Ishikawa (cell line): ENCODE measurements around the gene MOGAT1.

Source experiments
- CEBPB ChIP-seq: IDR thresholded peaks from 2 replicates; pipeline ENCODE4 v1.6.1; 2012
- CREB1 ChIP-seq: IDR thresholded peaks from 2 replicates; pipeline ENCODE4 v1.6.1; 2012; ENCODE audit warnings: low read depth
- EGR1 ChIP-seq: IDR thresholded peaks from 2 replicates; pipeline ENCODE4 v1.6.1; 2012
- EP300 ChIP-seq: IDR thresholded peaks from 2 replicates; pipeline ENCODE4 v1.6.1; 2012; ENCODE audit warnings: borderline replicate concordance
- FOXM1 ChIP-seq: IDR thresholded peaks from 2 replicates; pipeline ENCODE4 v1.6.1; 2012; ENCODE audit warnings: low read depth, borderline replicate concordance
- MAX ChIP-seq: IDR thresholded peaks from 2 replicates; pipeline ENCODE4 v1.6.1; 2012
- NFIC ChIP-seq: IDR thresholded peaks from 2 replicates; pipeline ENCODE4 v1.6.1; 2012
- RAD21 ChIP-seq: IDR thresholded peaks from 2 replicates; pipeline ENCODE4 v1.6.1; 2012; ENCODE audit warnings: low read depth
- TAF1 ChIP-seq: IDR thresholded peaks from 2 replicates; pipeline ENCODE4 v1.6.1; 2012; ENCODE audit warnings: low read depth, mild to moderate bottlenecking
- TCF12 ChIP-seq: IDR thresholded peaks from 2 replicates; pipeline ENCODE4 v1.6.1; 2012; ENCODE audit warnings: low read depth
- TEAD4 ChIP-seq: IDR thresholded peaks from 2 replicates; pipeline ENCODE4 v1.6.1; 2012
- YY1 ChIP-seq: IDR thresholded peaks from 2 replicates; pipeline ENCODE4 v1.6.1; 2012; ENCODE audit warnings: low read depth
- ZBTB7A ChIP-seq: IDR thresholded peaks from 2 replicates; pipeline ENCODE4 v1.6.1; 2012; ENCODE audit warnings: low read depth
- TF ChIP-seq, protein P1 (sequence below): IDR thresholded peaks from 2 replicates; pipeline ENCODE4 v1.6.1; 2012; ENCODE audit warnings: low read depth, mild to moderate bottlenecking
- TF ChIP-seq, protein P2 (sequence below): IDR thresholded peaks from 2 replicates; pipeline ENCODE4 v1.6.1; 2012

Gene MOGAT1

GRCh38 chr2:222689322-222689721, 17.9 kb downstream of the MOGAT1 start:
- TF ChIP-seq EGR1 (no peak), TEAD4 (no peak), EP300 (no peak), CEBPB (no peak), RAD21 (no peak), ZBTB7A (no peak), FOXM1 (no peak), NFIC (no peak), TAF1 (no peak), TCF12 (no peak)
- TF ChIP-seq, protein P1, sequence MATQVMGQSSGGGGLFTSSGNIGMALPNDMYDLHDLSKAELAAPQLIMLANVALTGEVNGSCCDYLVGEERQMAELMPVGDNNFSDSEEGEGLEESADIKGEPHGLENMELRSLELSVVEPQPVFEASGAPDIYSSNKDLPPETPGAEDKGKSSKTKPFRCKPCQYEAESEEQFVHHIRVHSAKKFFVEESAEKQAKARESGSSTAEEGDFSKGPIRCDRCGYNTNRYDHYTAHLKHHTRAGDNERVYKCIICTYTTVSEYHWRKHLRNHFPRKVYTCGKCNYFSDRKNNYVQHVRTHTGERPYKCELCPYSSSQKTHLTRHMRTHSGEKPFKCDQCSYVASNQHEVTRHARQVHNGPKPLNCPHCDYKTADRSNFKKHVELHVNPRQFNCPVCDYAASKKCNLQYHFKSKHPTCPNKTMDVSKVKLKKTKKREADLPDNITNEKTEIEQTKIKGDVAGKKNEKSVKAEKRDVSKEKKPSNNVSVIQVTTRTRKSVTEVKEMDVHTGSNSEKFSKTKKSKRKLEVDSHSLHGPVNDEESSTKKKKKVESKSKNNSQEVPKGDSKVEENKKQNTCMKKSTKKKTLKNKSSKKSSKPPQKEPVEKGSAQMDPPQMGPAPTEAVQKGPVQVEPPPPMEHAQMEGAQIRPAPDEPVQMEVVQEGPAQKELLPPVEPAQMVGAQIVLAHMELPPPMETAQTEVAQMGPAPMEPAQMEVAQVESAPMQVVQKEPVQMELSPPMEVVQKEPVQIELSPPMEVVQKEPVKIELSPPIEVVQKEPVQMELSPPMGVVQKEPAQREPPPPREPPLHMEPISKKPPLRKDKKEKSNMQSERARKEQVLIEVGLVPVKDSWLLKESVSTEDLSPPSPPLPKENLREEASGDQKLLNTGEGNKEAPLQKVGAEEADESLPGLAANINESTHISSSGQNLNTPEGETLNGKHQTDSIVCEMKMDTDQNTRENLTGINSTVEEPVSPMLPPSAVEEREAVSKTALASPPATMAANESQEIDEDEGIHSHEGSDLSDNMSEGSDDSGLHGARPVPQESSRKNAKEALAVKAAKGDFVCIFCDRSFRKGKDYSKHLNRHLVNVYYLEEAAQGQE: no peak
- TF ChIP-seq, protein P2, sequence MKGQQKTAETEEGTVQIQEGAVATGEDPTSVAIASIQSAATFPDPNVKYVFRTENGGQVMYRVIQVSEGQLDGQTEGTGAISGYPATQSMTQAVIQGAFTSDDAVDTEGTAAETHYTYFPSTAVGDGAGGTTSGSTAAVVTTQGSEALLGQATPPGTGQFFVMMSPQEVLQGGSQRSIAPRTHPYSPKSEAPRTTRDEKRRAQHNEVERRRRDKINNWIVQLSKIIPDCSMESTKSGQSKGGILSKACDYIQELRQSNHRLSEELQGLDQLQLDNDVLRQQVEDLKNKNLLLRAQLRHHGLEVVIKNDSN: no peak

DNA sequence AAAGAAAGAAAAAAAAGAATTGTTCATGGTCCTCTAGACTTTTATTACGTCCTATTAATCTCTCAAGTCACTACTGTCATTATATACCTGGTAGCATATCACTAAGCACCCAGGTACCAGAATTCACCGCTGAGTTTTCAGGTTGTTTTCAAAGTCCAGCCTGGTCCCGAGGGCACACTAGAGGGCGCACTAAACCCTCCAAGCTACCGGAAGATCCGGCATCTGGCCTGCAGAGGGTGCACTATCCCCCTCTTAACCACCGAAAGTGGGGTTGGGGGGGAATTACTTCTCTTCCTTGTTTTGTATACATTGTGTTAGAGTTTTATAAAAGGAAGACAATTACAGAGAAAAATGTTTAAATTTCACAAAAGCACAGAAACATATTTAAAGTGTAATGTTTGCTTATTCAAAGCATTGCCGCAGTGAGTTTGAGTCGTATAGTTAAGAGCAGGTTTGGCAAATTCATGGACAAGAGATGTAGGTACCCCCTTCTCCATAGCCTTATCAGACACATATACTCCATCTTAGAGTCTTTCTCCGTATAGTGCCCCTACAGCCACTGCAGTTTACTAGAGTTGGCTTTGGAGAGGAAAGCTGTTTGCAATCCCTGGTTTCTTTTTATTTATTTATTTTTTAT, 19.2 kb downstream of the MOGAT1 start:
- peak; percentile 70 for TF ChIP-seq RAD21
- TF ChIP-seq, protein P2: no peak

GRCh38 chr2:222693837-222694236, 22.4 kb downstream of the MOGAT1 start:
- TF ChIP-seq, protein P1: no peak
- TF ChIP-seq EGR1 (no peak), CEBPB (no peak), RAD21 (peak; percentile 37), CREB1 (no peak), YY1 (no peak)

GRCh38 chr2:222698276-222698675, 26.8 kb downstream of the MOGAT1 start:
- TF ChIP-seq, protein P2: no peak

DNA sequence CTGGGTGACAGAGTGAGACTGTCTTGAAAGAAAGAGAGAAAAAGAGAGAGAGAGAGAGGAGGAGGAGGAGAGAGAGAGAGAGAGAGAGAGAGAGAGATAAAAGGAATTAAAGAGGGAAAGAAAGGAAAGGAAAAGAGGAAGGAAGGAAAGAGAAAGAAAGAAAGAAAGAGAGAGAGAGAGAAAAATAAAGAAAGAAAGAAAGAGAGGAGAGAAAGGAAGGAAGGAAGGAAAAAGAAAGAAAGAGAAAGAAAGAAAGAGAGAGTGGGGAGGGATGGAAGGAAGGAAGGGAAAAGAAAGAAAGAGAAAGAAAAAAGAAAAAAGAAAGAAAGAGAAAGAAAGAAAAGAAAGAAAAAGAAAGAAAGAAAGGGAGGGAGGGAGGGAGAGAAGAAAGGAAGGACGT, 29.8 kb downstream of the MOGAT1 start:
- no peak for TF ChIP-seq YY1
- TF ChIP-seq, protein P2: no peak
- TF ChIP-seq CREB1: no peak
- no peak for TF ChIP-seq CEBPB
- TF ChIP-seq EP300: no peak
- TF ChIP-seq, protein P1: no peak
- TF ChIP-seq TAF1: no peak
- no peak for TF ChIP-seq ZBTB7A
- TF ChIP-seq MAX: no peak
